HEK293 (cell line): ENCODE measurements around the gene PYDC2.

Experiments used
- CTCF ChIP-seq: fragments of 450-650 bp; formaldehyde crosslinking; IDR thresholded peaks from 2 replicates; pipeline ENCODE4 v1.5.1; 2016; ENCODE audit warnings: missing biosample characterization, missing genetic modification characterization
- ELK4 ChIP-seq: IDR thresholded peaks from 2 replicates; pipeline ENCODE4 v1.6.1; 2011; ENCODE audit warnings: mild to moderate bottlenecking, low read depth, low read length, borderline replicate concordance
- IKZF3 ChIP-seq: fragments of 450-650 bp; IDR thresholded peaks from 2 replicates; pipeline ENCODE4 v1.5.0; 2018; ENCODE audit warnings: missing biosample characterization, mild to moderate bottlenecking, missing genetic modification characterization, moderate library complexity
- ZBTB21 ChIP-seq: fragments of 450-650 bp; formaldehyde crosslinking; IDR thresholded peaks from 2 replicates; pipeline ENCODE4 v1.5.1; 2017; ENCODE audit warnings: missing biosample characterization, missing genetic modification characterization
- ZFHX2 ChIP-seq: fragments of 450-650 bp; formaldehyde crosslinking; conservative IDR thresholded peaks from 2 replicates; pipeline ENCODE4 v1.5.1; 2016; ENCODE audit warnings: missing biosample characterization, missing genetic modification characterization
- ZNF600 ChIP-seq: fragments of 450-650 bp; formaldehyde crosslinking; IDR thresholded peaks from 2 replicates; pipeline ENCODE4 v1.5.1; 2016; ENCODE audit warnings: missing biosample characterization, missing genetic modification characterization
- ZXDB ChIP-seq: fragments of 450-650 bp; formaldehyde crosslinking; IDR thresholded peaks from 2 replicates; pipeline ENCODE4 v1.5.1; 2016; ENCODE audit warnings: missing biosample characterization, missing genetic modification characterization

GRCh38 chr3:191412759-191413158 lies 48.2 kb upstream of the PYDC2 start:
- TF ChIP-seq CTCF = no peak
- TF ChIP-seq ZNF600 (tag by site-specific recombination) = no peak
- TF ChIP-seq IKZF3 (tag by site-specific recombination) = no peak
- no peak for TF ChIP-seq ELK4
- TF ChIP-seq ZXDB (tag by site-specific recombination) = no peak
- TF ChIP-seq ZBTB21 (tag by site-specific recombination) = no peak
- no peak for TF ChIP-seq ZFHX2 (tag by site-specific recombination)
